ENCODE data around the gene LRP5. TPM values are rescaled to one million over a fixed set of nuclear protein-coding genes. Genes with fewer than 3 reads are reported as not detected.

The LRP5 gene
- total and polyA plus RNA-seq, 10 donors, result 3.9 to 21.8 (median 14.1) TPM

DNA sequence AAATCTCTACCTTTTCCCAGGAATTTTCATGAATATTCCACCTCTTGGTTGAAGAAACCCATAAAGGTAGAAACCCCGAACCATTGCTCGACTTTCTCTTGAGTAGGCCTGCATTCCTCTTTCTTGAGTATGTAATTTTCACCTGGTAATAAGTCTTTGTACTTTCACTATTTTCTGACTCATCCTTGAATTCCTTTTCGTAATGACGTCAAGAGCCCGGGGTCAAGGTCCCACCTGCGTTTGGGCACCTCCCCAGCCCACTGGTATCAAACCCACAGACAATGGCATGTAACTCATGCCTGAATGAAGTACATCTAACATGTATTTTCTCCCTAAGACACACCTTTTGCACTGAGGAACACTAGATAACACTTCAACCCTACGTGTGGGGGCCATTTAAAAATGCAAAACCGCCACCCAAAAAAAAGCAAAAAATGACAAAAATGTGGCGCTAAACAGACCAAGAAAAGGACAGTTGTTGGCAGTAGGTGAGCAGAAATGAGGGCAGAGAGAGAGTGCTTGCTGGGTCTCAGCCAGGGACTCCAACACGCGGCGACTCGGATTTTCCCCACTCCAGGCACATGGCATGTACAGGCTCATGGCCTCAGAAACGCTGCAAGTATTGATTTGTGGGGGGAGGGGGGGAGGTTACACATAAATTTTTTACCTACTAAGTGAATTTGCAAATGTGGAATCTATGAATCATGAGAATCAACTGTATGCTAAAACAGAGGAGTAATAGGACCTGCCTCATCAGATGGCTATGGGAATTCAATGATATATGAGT is 36.5 kb upstream of the LRP5 start:
- WGBS, 5 donors, result 86 to 96% (median 93%) methylated on average over 14 of the region's 14 CpGs
- Histone ChIP-seq H3K4me3 (no peak overlapping the region), H3K27me3 (replicated peaks in 1 of 7) (no peaks in the 10 kb centered on the region), H3K27ac (no peak overlapping the region), H3K4me1 (peaks cover 4 to 37% (median 21%) of the 10 kb centered on the region in 6 donors), H3K36me3 (no peaks in the 10 kb centered on the region), H3K9me3 (no peaks in the 10 kb centered on the region)
- DNase-seq, result peak; percentile 43
- TF ChIP-seq POLR2AphosphoS5 (IDR thresholded peaks at IDR 0.05), result no peak
- TF ChIP-seq, protein P1, sequence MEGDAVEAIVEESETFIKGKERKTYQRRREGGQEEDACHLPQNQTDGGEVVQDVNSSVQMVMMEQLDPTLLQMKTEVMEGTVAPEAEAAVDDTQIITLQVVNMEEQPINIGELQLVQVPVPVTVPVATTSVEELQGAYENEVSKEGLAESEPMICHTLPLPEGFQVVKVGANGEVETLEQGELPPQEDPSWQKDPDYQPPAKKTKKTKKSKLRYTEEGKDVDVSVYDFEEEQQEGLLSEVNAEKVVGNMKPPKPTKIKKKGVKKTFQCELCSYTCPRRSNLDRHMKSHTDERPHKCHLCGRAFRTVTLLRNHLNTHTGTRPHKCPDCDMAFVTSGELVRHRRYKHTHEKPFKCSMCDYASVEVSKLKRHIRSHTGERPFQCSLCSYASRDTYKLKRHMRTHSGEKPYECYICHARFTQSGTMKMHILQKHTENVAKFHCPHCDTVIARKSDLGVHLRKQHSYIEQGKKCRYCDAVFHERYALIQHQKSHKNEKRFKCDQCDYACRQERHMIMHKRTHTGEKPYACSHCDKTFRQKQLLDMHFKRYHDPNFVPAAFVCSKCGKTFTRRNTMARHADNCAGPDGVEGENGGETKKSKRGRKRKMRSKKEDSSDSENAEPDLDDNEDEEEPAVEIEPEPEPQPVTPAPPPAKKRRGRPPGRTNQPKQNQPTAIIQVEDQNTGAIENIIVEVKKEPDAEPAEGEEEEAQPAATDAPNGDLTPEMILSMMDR (IDR thresholded peaks at IDR 0.05 in 8 of 11, conservative IDR thresholded peaks at IDR 0.05 in 3 of 11), result no peak
- no peak for TF ChIP-seq POLR2A (IDR thresholded peaks at IDR 0.05)
- intact Hi-C loops (cut with DNase I; ENCODE audit: low total_unique reads), result no loop called here

GRCh38 chr11:68276861-68277260 is 35.5 kb upstream of the LRP5 start:
- no peak for TF ChIP-seq POLR2AphosphoS5 (IDR thresholded peaks at IDR 0.05)
- TF ChIP-seq POLR2A (IDR thresholded peaks at IDR 0.05), result no peak
- TF ChIP-seq, protein P1 (IDR thresholded peaks at IDR 0.05 in 8 of 11, conservative IDR thresholded peaks at IDR 0.05 in 3 of 11), result no peak
- Histone ChIP-seq H3K9me3 (no peaks in the 10 kb centered on the region), H3K4me1 (peaks cover 0 to 35% (median 18%) of the 10 kb centered on the region in 6 donors), H3K36me3 (no peaks in the 10 kb centered on the region), H3K4me3 (no peak overlapping the region), H3K27me3 (replicated peaks in 1 of 7) (no peaks in the 10 kb centered on the region), H3K27ac (no peak overlapping the region)
- WGBS, 5 donors, result 73 to 94% (median 84%) methylated on average over 6 of the region's 6 CpGs
- peak; percentile 19 for DNase-seq
- intact Hi-C loops (cut with DNase I; ENCODE audit: low total_unique reads), result no loop called here

DNA sequence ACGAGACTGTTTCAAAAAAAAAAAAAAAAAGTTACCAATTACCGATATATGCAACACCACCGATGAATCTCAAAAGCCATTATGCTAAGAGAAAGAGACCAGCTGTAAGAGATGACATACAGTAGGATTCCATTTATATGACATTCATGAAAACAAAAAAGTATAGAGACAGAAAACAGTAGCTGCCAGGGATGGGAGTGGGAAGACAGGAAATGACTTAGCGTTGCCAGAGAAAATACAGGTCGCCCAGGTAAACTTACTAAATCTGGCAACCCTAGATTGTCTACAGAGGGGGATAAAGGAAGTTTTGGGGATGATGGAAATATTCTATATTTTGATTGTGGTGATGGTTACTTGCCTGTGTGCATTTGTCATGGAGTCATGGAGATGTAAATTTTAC is 32.7 kb upstream of the LRP5 start:
- Histone ChIP-seq H3K27ac (no peak overlapping the region), H3K36me3 (no peaks in the 10 kb centered on the region), H3K4me1 (peaks cover 0 to 22% (median 15%) of the 10 kb centered on the region in 6 donors), H3K27me3 (replicated peaks in 1 of 7) (no peaks in the 10 kb centered on the region), H3K4me3 (no peak overlapping the region), H3K9me3 (peaks cover 0 to 3% (median 0%) of the 10 kb centered on the region in 8 donors)
- TF ChIP-seq POLR2A (IDR thresholded peaks at IDR 0.05), result no peak
- TF ChIP-seq, protein P1 (IDR thresholded peaks at IDR 0.05 in 8 of 11, conservative IDR thresholded peaks at IDR 0.05 in 3 of 11), result no peak
- TF ChIP-seq POLR2AphosphoS5 (IDR thresholded peaks at IDR 0.05), result no peak
- DNase-seq, result no peak
- WGBS, 5 donors, result 82 to 85% (median 82%) methylated on average over 5 of the region's 5 CpGs
- intact Hi-C loops (cut with DNase I; ENCODE audit: low total_unique reads), result no loop called here

GRCh38 chr11:68282141-68282860 is 30.1 kb upstream of the LRP5 start:
- no peak for DNase-seq
- 23 to 34% (median 29%) methylated on average over 15 of the region's 15 CpGs for WGBS, 5 donors
- Histone ChIP-seq H3K9me3 (peaks cover 0 to 3% (median 0%) of the 10 kb centered on the region in 8 donors), H3K27ac (peak overlapping the region in 5 of 8 donors; percentile 21 to 65 (median 34)), H3K4me1 (peaks cover 0 to 19% (median 15%) of the 10 kb centered on the region in 6 donors), H3K27me3 (replicated peaks in 1 of 7) (no peaks in the 10 kb centered on the region), H3K4me3 (peak overlapping the region in 1 of 8 donors; percentile 52), H3K36me3 (no peaks in the 10 kb centered on the region)
- intact Hi-C loops (cut with DNase I; ENCODE audit: low total_unique reads), result no loop called here
- TF ChIP-seq POLR2A (IDR thresholded peaks at IDR 0.05), result no peak
- TF ChIP-seq POLR2AphosphoS5 (IDR thresholded peaks at IDR 0.05), result no peak
- TF ChIP-seq, protein P1 (IDR thresholded peaks at IDR 0.05 in 8 of 11, conservative IDR thresholded peaks at IDR 0.05 in 3 of 11), result no peak
